Colonic mucosa (tissue), 4 donors: ENCODE results near the gene PHF21B. TPM values are rescaled to one million over a fixed set of nuclear protein-coding genes. Genes with fewer than 3 reads are reported as not detected.

ENCODE experiments used
- DNase-seq: peaks from one replicate; pipeline ENCODE4 v3.0.0-alpha.2; 2020
- H3K27ac ChIP-seq: fragments of 200-600 bp; one replicate; pipeline ENCODE4 v1.8.0; 2021
- H3K27me3 ChIP-seq: fragments of 200-600 bp; one replicate; pipeline ENCODE4 v1.8.0; 2021
- H3K36me3 ChIP-seq: fragments of 200-600 bp; one replicate; pipeline ENCODE4 v1.8.0; 2021
- H3K4me1 ChIP-seq: fragments of 200-600 bp; one replicate; pipeline ENCODE4 v1.8.0; 2021; ENCODE audit warnings: mild to moderate bottlenecking
- H3K4me3 ChIP-seq: fragments of 200-600 bp; one replicate; pipeline ENCODE4 v1.8.0; 2021
- H3K9ac ChIP-seq, 2 donors: one replicate each; pipeline ENCODE4 v1.7.0; 2013; ENCODE audit warnings: control low read depth in 2 of 2, low read depth in 2 of 2, low read length in 2 of 2
- H3K9me3 ChIP-seq: fragments of 200-600 bp; one replicate; pipeline ENCODE4 v1.8.0; 2021
- CTCF ChIP-seq: fragments of 200-600 bp; IDR thresholded peaks from one replicate; pipeline ENCODE4 v1.8.0; 2022; ENCODE audit warnings: antibody characterized with exemption, mild to moderate bottlenecking
- intact Hi-C: fragments of 100-400 bp; cut with DNase I; formaldehyde crosslinking; loops from one replicate; pipeline ENCODE4 v1.14.1; 2022
- total RNA-seq, 2 donors: library from RNA; stranded (reverse); fragmentation: NEBNext Ultra II Directional in 1 of 2; extraction: Animal tissue kit (Norgen Biotek cat#: 25700) in 1 of 2; gene quantifications; one replicate each; pipeline ENCODE4 v1.2.1, GENCODE V29; 2021
- donor health status: healthy.
- donor health status: DM: no; HTN: no; CAD: no.
- donor health status: DM: no; HTN: no; CAD: no.

Gene PHF21B
- total RNA-seq, 2 donors from 2014 or later = not detected

GRCh38 chr22:44995715-44996114 lies 14.1 kb downstream of the PHF21B start:
- Histone ChIP-seq H3K27me3 (no peaks in the 10 kb centered on the region), H3K4me3 (no peak overlapping the region), H3K27ac (no peak overlapping the region), H3K9me3 (no peaks in the 10 kb centered on the region), H3K9ac (no peak overlapping the region), H3K4me1 (no peaks in the 10 kb centered on the region), H3K36me3 (no peaks in the 10 kb centered on the region)
- intact Hi-C loops = no loop called here
- DNase-seq = no peak
- no peak for TF ChIP-seq CTCF

GRCh38 chr22:44995105-44995514 lies 14.7 kb downstream of the PHF21B start:
- H3K9me3 ChIP-seq = no peaks in the 10 kb centered on the region
- intact Hi-C loops = no loop called here
- no peak overlapping the region for H3K27ac ChIP-seq
- no peak overlapping the region for H3K9ac ChIP-seq
- no peak for TF ChIP-seq CTCF
- H3K4me3 ChIP-seq = no peak overlapping the region
- H3K4me1 ChIP-seq = no peaks in the 10 kb centered on the region
- H3K36me3 ChIP-seq = no peaks in the 10 kb centered on the region
- no peak for DNase-seq
- no peaks in the 10 kb centered on the region for H3K27me3 ChIP-seq

- H3K9ac ChIP-seq = no peak overlapping the region
- H3K4me1 ChIP-seq = no peaks in the 10 kb centered on the region
- no peaks in the 10 kb centered on the region for H3K27me3 ChIP-seq
- H3K27ac ChIP-seq = no peak overlapping the region
- no peak overlapping the region for H3K4me3 ChIP-seq
- no peaks in the 10 kb centered on the region for H3K36me3 ChIP-seq
- intact Hi-C loops = no loop called here
- no peak for DNase-seq
- H3K9me3 ChIP-seq = no peaks in the 10 kb centered on the region
- no peak for TF ChIP-seq CTCF
Observed at GRCh38 chr22:44994399-44995104, 15.3 kb downstream of the PHF21B start.

DNA sequence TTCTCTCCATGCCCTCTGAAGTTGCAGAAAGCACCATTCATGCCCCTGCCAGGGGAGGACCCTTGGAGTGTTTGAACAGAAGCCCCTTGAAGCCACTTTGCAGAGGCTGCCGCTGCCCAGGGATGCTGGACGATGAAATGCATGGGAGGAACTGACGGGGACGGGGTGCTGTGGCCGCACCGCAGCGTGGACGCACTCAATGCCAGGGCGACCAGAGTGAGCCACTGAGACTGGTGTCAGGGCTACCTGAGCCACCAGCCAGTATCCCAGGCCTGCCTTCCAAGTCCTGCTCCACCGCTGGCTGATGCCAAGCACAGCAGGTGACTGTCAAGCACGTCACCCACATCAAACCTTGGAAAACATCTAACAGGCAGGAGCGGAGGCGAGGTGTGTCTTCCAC lies 17.6 kb downstream of the PHF21B start:
- no peak for TF ChIP-seq CTCF
- Histone ChIP-seq H3K4me3 (no peak overlapping the region), H3K4me1 (no peaks in the 10 kb centered on the region), H3K9ac (no peak overlapping the region), H3K36me3 (no peaks in the 10 kb centered on the region), H3K27me3 (no peaks in the 10 kb centered on the region), H3K9me3 (no peaks in the 10 kb centered on the region), H3K27ac (no peak overlapping the region)
- intact Hi-C loops = no loop called here
- DNase-seq = no peak

GRCh38 chr22:44991218-44991617 lies 18.6 kb downstream of the PHF21B start:
- intact Hi-C loops = no loop called here
- H3K4me1 ChIP-seq = no peaks in the 10 kb centered on the region

More at GRCh38 chr22:44991218-44991617, 18.6 kb downstream of the PHF21B start:
- H3K4me3 ChIP-seq = no peak overlapping the region
- TF ChIP-seq CTCF = no peak
- no peak for DNase-seq
- no peak overlapping the region for H3K27ac ChIP-seq
- H3K36me3 ChIP-seq = no peaks in the 10 kb centered on the region
- no peak overlapping the region for H3K9ac ChIP-seq
- H3K27me3 ChIP-seq = no peaks in the 10 kb centered on the region
- no peaks in the 10 kb centered on the region for H3K9me3 ChIP-seq
